COR-L47 (cell line): ENCODE results near the gene CLCN7.
"Not testable (repeated sequence)": the region's sequence is repeated elsewhere in the genome, so short reads cannot be mapped to it uniquely, and the experiment has no call there.

Experiments used
- DNase-seq: peaks from one replicate; lab custom pipeline; 2025; lab: John Stamatoyannopoulos, UW

The CLCN7 gene

DNA sequence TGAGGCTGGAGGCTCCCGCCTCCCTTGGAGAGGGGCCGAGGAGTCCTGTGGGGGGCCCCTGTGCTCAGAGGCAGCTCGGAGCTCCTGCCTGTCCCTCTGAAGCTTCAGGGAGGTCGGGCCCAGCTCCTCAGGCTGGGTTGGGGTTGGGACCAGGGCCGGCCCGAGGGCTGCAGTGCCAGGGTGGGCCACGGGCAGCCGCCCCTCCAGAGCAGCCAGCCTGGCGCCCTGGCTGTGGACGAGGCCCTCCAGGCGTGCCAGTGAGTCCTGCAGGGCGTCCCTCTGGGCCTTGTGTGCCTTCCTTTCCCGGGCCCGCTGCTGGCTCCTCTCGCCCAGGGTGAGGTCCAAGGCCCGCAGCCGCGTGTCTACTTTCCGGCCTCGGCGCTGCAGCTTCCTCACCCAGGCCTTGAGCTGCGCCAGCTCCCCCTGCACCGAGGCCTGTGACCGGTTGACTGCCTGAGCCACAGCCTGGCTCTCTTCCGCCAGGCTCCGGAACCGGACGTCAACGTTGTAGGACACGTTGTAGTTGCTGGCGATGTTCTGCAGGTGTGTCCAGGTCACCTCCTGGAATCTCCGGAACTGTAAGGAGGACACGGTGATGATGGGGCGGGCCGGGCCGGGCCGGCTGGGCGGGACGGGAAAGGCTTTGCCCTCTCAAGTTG, 12.7 kb upstream of the CLCN7 start:
- DNase-seq: no peak

- no peak for DNase-seq
Observed at GRCh38 chr16:1486551-1487390, 11.9 kb upstream of the CLCN7 start.

- no peak for DNase-seq
Observed at GRCh38 chr16:1485847-1486496, 11.1 kb upstream of the CLCN7 start.

- DNase-seq: no peak
Observed at GRCh38 chr16:1481906-1482835, 7.3 kb upstream of the CLCN7 start.

- DNase-seq: not testable (repeated sequence)
Observed at GRCh38 chr16:1478937-1479336, 4.1 kb upstream of the CLCN7 start.

DNA sequence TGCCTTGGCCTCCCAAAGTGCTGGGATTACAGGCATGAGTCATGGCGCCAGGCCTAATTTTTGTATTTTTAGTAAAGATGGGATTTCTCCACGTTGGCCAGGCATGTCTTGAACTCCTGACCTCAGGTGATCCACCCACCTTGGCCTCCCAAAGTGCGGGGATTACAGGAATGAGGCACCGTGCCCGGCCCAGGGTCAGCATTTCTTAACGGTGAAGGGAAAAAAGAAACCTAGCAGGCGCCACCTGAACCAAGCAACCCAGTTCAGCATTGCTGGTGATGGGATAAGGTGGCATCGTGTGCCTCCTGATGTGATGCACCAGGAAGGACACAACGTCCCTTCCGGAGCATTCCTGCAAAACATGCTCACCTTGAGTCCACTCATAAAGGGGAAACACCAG, 2.2 kb upstream of the CLCN7 start:
- no peak for DNase-seq

DNA sequence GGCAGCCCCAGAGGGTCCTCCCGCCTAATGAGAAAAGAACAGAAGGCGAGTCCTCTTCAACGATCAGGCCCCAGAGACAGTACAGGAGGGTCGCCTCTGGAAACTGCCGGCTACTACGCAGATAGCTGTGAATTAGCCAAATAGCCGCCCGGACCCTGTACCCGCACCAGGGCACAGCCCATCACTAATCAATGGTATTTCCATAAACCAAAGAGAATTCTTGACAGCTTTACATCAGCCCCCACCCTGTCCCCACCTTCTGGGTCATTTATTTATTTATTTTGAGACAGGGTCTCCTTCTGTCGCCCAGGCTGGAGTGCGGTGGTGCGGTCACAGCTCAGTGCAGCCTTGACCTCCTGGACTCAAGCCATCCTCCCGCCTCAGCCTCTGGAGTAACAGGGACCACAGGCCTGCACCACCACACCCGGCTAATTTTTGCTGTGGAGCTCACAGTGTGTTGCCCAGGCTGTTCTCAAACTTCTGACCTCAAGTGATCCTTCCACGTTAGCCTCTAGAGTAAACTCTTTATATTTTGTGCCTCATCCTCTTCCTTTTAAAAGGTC, 805 bp upstream of the CLCN7 start:
- no peak for DNase-seq

DNA sequence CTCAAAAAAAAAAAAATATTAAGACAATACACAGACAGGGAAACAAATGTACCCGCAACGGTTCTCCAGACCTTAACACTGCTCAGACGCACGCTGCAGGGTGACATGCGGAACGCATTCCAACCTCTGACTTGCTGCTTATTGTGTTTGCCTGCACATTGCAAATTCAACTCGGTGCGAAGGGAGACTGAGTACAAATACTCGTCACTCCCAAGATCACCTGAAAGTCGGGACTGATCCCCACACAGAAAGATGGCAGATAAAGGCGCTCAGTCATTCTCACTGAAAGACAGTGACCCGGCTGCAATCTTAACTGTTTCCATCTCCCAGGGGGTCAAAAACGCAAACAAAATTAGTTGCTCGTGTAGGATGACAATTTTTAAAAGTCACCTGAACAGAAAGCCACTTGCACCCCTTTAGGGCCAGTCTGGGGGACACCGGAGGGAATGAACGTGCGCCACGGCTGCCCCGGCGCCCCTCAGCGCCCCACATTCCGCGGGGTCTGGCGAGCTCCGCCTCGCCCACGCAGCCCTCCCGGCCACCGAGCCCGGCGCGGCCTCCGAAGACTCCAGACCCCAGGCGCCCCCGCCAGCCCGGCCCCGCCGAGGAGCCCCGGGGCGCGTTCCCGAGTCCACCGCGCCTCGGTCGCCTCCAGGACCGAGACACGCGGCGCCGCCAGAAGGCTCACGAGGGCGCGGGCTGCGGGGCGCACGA, 589 bp downstream of the CLCN7 start:
- DNase-seq: no peak

DNA sequence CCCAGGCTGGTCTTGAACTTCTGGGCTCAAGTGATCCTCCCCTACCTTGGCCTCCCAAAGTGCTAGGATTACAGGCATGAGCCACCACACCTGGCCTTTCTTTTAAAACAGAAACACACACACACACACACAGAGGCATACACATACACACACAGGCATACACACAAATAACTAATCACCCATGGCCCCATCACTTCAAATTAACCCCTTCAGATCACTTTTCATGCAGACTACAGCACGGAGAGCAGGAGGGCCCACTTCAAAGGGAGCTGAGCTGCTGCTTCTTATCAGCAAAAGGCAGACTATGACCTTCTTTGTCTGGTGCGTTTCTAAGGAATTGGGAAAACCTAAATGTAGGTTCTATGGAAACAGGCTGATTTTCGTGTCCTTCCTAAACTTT, 1.9 kb downstream of the CLCN7 start:
- no peak for DNase-seq

DNA sequence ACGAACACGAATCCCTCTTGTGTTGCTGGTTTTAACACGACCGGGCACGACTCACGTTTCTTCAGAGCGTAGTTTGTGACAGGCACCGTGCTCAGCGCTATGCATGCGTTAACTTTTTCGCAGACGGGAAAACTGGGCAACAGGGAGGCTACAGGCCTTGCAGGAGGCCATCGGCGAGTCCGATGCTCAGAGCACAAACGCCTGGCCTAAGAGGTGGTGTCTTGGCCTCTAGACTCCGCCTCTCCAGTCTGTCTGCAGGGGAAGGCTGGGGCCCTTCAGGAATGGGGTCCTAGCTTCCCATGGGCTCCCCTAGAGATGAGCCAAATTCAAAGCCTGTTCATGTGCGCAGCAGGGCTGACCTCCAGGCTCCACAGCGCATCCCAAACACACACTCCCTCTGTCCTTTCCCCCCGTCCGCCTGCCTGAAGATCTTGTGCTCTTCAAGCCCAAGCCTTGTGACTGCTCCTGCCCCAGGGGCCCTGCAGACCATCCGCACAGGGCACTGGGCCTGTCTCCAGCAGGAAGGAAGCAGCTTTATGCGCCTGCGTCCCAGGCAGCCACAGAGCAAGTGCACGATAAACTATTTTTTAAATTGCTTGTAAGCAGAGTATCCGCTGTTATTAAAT, 3.1 kb downstream of the CLCN7 start:
- no peak for DNase-seq

DNA sequence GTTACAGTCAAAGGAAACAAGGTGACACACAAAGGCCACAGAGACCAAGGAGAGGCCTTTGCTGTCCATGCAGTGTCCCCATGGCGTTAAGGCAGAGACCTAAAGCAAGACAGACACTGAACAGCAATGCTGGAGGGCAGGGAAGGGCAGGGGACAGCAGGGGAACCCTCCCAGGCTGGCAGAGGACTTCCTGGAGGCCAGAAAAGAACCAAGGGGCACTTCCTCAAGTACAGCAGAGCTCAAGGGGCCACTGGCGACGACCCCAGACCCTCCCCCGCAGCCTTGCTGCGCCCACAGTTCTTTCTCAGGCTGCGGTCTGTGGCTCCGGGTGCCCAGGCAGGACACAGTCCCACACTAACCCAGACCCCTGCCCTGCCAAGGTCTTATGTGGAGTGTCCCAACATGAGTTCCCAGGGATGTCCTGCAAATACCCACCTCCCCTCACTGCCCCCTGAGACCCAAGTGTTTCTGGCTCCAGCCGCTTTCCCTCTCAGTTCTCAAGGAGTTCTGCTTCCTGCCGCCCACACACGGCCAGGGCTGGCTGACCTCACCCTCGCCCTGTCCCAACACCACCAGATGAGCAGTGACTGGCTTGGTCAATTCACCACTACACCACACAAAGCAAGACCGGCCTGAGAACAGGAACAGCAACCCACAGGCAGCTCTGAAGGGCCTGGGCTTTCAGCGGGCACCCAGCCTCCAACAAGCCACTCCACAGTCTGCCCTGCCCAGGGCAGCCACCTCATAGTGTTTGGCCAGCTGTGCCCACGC, 4.2 kb downstream of the CLCN7 start:
- DNase-seq: no peak

DNA sequence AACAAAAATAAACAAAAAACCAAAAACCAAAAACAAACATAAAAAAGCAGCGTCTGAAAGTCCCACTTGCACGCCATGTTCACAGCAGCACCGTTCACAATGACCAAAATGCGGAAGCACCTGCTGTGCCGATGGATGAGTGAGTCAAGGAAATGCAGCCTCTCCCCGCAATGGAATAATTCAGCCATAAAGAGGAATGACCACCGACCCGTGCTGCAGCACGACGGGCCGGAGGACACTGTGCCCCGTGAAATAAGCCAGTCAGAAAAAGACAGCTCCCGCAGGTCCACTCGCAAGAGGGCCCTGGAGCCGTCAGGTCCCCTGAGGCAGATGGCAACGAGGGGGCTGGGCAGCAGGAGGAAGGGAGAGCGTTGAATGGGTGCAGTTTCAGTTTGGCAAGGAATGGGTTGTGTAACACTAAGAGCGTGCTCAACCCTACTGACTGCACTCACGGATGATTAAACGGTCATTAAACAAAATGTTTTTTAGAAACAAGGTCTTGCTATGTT, 5.1 kb downstream of the CLCN7 start:
- no peak for DNase-seq

- not testable (repeated sequence) for DNase-seq
Observed at GRCh38 chr16:1469141-1469540, 5.7 kb downstream of the CLCN7 start.

DNA sequence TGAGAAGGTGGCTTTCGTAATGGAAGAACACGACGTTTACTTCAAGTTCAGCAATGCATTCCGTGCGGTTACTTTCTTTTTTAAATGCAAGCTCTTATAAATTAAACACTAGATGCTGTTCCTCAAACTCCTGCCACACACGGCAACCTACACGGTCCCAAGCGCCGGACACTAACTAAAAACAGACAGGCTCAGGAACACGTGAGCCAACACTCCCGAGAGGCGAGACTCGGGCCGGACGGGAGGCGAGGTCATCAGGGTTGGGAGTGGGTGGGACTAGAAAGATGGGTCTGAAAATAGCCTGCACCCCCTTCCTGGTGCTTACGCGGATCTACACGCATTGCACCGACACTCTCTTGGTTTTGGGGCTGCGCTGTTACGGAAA, 6.4 kb downstream of the CLCN7 start:
- no peak for DNase-seq

DNA sequence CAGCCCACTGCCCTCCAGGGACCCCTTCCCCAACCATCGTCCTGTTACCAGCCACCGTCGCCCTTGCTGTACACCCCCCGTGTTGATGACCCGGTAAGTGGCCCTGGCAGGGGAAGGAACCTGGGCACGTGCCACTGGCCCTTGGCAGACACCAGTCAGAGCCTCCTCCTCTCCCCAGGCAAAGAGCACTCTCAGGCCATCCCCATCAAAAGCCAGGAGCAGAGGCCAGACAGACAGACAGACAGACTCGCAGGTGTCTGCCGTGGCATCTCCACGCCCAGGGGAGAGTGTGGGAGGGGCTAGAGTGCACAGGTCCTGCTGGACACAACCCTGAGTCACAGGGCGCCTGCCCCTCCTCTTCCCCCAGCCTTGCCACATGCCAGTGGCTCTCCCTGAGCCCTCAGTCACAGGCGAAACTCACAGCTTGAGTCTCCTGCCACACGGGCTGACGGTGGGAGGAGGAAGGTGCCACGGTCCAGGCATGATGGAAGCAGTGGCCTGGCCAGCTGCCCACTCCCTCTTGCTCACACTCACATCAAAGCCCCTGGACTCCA, 7.8 kb downstream of the CLCN7 start:
- DNase-seq: no peak

- no peak for DNase-seq
Observed at GRCh38 chr16:1466054-1466453, 8.8 kb downstream of the CLCN7 start.

DNA sequence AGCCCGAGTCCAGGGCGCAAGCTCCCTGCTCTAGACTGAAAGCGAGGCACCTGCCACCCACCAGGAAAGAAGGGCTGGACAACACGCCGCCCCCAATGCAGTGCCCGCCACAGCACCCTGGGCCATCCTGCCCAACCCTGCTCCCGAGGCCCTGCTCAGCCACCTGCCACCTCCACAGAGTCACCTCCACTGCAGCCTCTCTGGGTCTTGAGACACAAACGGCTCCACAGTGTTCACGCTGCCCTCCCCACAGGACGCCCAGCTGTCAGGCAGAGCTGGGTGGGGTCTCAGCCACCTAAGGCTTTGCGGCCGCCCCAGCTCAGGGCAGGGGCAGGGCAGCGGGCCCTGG, 9.3 kb downstream of the CLCN7 start:
- DNase-seq: no peak

DNA sequence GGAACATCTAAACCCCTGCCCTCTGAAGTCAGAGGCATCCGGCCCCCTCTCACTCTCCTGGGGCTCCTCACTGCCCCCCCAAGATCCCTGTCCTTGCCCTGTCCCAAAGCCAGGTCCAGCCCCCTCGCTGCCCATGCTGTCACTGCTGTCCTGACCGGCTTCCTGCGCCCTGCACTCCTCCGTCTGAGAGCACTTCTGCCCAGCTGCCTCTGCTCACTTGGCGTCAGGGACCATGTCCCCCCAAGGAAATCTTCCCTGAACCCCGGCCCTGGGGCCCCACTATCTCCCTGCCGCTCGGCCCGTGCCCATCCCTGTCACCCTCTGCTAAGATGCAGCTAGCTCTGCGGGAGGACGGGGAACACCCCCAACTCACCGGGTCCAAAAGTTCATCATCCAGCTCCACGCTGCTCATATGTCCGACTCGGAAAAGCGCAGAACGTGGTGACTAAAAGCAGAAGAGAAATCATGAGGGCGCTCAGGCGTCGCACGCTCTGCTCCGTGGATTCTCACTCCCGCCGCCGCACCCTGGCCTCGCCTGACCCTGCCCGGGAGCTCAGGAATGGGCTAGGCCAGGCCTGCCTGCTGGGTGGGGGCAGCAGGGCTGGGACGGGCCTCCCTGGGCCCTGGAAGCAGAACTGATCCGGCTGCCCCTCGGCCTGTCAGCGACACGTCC, 9.8 kb downstream of the CLCN7 start:
- DNase-seq: no peak
